HG03045 (cell line): ENCODE data around the gene CBLN1.

Experiments used
- ATAC-seq: cut with Tn5 transposase; IDR thresholded peaks from one replicate; pipeline ENCODE4 v1.9.1; 2021; ENCODE audit warnings: mild to moderate bottlenecking, moderate library complexity; ENCODE audit not compliant: unreplicated experiment

The CBLN1 gene

GRCh38 chr16:49281480-49281842 is at the start of gene CBLN1:
TSS of gene CBLN1 (minus strand) at chr16:49281838. CDS start at chr16:49281465, 373 bp downstream.
- ATAC-seq: no peak

- ATAC-seq: no peak
These were observed 49.0 kb upstream of the CBLN1 start for GRCh38 chr16:49330562-49331201.

GRCh38 chr16:49328325-49328724 is 46.7 kb upstream of the CBLN1 start:
- no peak for ATAC-seq

GRCh38 chr16:49327466-49327865 is 45.8 kb upstream of the CBLN1 start:
- ATAC-seq: no peak

- no peak for ATAC-seq
These were observed 43.1 kb upstream of the CBLN1 start for GRCh38 chr16:49324703-49325102.

GRCh38 chr16:49315602-49316001 is 34.0 kb upstream of the CBLN1 start:
- ATAC-seq: no peak

- no peak for ATAC-seq
These were observed 30.8 kb upstream of the CBLN1 start for GRCh38 chr16:49312389-49312985.

- no peak for ATAC-seq
These were observed 30.2 kb upstream of the CBLN1 start for GRCh38 chr16:49311823-49312222.

- ATAC-seq: no peak
These were observed 25.5 kb upstream of the CBLN1 start for GRCh38 chr16:49307176-49307575.

GRCh38 chr16:49305406-49305805 is 23.8 kb upstream of the CBLN1 start:
- ATAC-seq: no peak

- no peak for ATAC-seq
These were observed 10.8 kb upstream of the CBLN1 start for GRCh38 chr16:49292413-49292812.

- no peak for ATAC-seq
These were observed 5.9 kb upstream of the CBLN1 start for GRCh38 chr16:49287572-49287971.

GRCh38 chr16:49284962-49285361 is 3.3 kb upstream of the CBLN1 start:
- ATAC-seq: no peak

- ATAC-seq: no peak
These were observed 1.9 kb upstream of the CBLN1 start for GRCh38 chr16:49283376-49284049.

GRCh38 chr16:49282690-49283375 is 1.2 kb upstream of the CBLN1 start:
- ATAC-seq: no peak

GRCh38 chr16:49281843-49282642 is 405 bp upstream of the CBLN1 start:
- ATAC-seq: peak; percentile 70

GRCh38 chr16:49280841-49281371 is 732 bp downstream of the CBLN1 start:
- ATAC-seq: no peak

- no peak for ATAC-seq
These were observed 1.4 kb downstream of the CBLN1 start for GRCh38 chr16:49280105-49280741.

- ATAC-seq: no peak
These were observed 2.5 kb downstream of the CBLN1 start for GRCh38 chr16:49278944-49279725.

- ATAC-seq: no peak
These were observed 3.1 kb downstream of the CBLN1 start for GRCh38 chr16:49278567-49278827.
